Astrocyte (in vitro differentiated cells and primary cell): ENCODE data around the gene TRIAP1. TPM values are rescaled to one million over a fixed set of nuclear protein-coding genes. Genes with fewer than 3 reads are reported as not detected.

Experiments used
- DNase-seq: peaks from one replicate; pipeline ENCODE4 v3.0.0-alpha.2; 2010; ENCODE audit warnings: low read depth
- FAIRE-seq: peaks from 2 replicates; lab custom pipeline; 2011; peaks lifted over from hg19 to GRCh38; lab: Jason Lieb, UNC
- H2AFZ ChIP-seq: 2 replicates; pipeline ENCODE4 v1.6.0; 2012; ENCODE audit warnings: low read depth, low read length, inconsistent platforms
- H3K27ac ChIP-seq: 2 replicates; pipeline ENCODE4 v1.5.1; 2011; ENCODE audit warnings: low read depth, low read length, inconsistent platforms
- H3K27me3 ChIP-seq: 2 replicates; pipeline ENCODE4 v1.6.0; 2011; ENCODE audit warnings: low read length, inconsistent platforms; ENCODE audit not compliant: insufficient read depth
- H3K36me3 ChIP-seq: 2 replicates; pipeline ENCODE4 v1.5.1; 2011; ENCODE audit warnings: low read length, inconsistent platforms; ENCODE audit not compliant: insufficient read depth
- H3K4me1 ChIP-seq: 2 replicates; pipeline ENCODE4 v1.5.1; 2011; ENCODE audit warnings: low read length, inconsistent platforms; ENCODE audit not compliant: insufficient read depth
- H3K4me2 ChIP-seq: 2 replicates; pipeline ENCODE4 v1.6.0; 2012; ENCODE audit warnings: low read length, inconsistent platforms
- H3K4me3 ChIP-seq: 2 replicates; pipeline ENCODE4 v1.5.1; 2011; ENCODE audit warnings: low read depth, mild to moderate bottlenecking, low read length, inconsistent platforms; ENCODE audit not compliant: insufficient read depth
- H3K79me2 ChIP-seq: 2 replicates; pipeline ENCODE4 v1.6.0; 2012; ENCODE audit warnings: mild to moderate bottlenecking, low read length, inconsistent platforms; ENCODE audit not compliant: insufficient read depth
- H3K9ac ChIP-seq: 2 replicates; pipeline ENCODE4 v1.6.0; 2012; ENCODE audit warnings: mild to moderate bottlenecking, low read length, inconsistent platforms
- H3K9me3 ChIP-seq: 2 replicates; pipeline ENCODE4 v1.5.1; 2012; ENCODE audit warnings: low read depth, mild to moderate bottlenecking, low read length, inconsistent platforms; ENCODE audit not compliant: insufficient read depth
- H4K20me1 ChIP-seq: 2 replicates; pipeline ENCODE4 v1.6.0; 2012; ENCODE audit warnings: low read length, inconsistent platforms; ENCODE audit not compliant: insufficient read depth
- H3K27ac Mint-ChIP-seq: one replicate; pipeline ENCODE4 v1.8.0; 2021; ENCODE audit warnings: mild to moderate bottlenecking, mixed read lengths; ENCODE audit not compliant: unreplicated experiment
- H3K27me3 Mint-ChIP-seq: one replicate; pipeline ENCODE4 v1.8.0; 2021; ENCODE audit warnings: low read depth, mixed read lengths; ENCODE audit not compliant: unreplicated experiment
- H3K36me3 Mint-ChIP-seq: one replicate; pipeline ENCODE4 v1.8.0; 2021; ENCODE audit warnings: low read depth, mixed read lengths; ENCODE audit not compliant: unreplicated experiment
- H3K4me1 Mint-ChIP-seq: one replicate; pipeline ENCODE4 v1.8.0; 2021; ENCODE audit warnings: low read depth, mixed read lengths; ENCODE audit not compliant: unreplicated experiment
- H3K4me3 Mint-ChIP-seq: one replicate; pipeline ENCODE4 v1.8.0; 2021; ENCODE audit warnings: mild to moderate bottlenecking, moderate library complexity, mixed read lengths; ENCODE audit not compliant: unreplicated experiment
- H3K9me3 Mint-ChIP-seq: one replicate; pipeline ENCODE4 v1.8.0; 2021; ENCODE audit warnings: mild to moderate bottlenecking, mixed read lengths; ENCODE audit not compliant: unreplicated experiment
- CTCF ChIP-seq: IDR thresholded peaks from 2 replicates; pipeline ENCODE4 v1.5.1; 2011; ENCODE audit warnings: low read depth, mild to moderate bottlenecking, inconsistent platforms, low read length, moderate library complexity; ENCODE audit not compliant: insufficient read depth
- EZH2 ChIP-seq: IDR thresholded peaks from 2 replicates; pipeline ENCODE4 v1.6.1; 2012; ENCODE audit warnings: mild to moderate bottlenecking, low read length, inconsistent platforms; ENCODE audit not compliant: insufficient read depth
- total RNA-seq: library from RNA; stranded (reverse); gene quantifications from 2 replicates; pipeline ENCODE4 v1.2.1, GENCODE V29; 2021

The TRIAP1 gene
- total RNA-seq, 1 donor from 2014 or later, result 54.0 TPM

GRCh38 chr12:120437735-120438494 is 8.3 kb downstream of the TRIAP1 start, which contains the start of gene COX6A1:
COX6A1 (plus strand) TSS chr12:120438113; CDS start chr12:120438127, 14 bp downstream.
- Mint-ChIP-seq H3K4me1 (peaks cover 2% of the 10 kb centered on the region), H3K4me3 (peak within 1 kb of the TSS; percentile 97), H3K27ac (peak within 1 kb of the TSS; percentile 89), H3K9me3 (no peaks in the 10 kb centered on the region), H3K27me3 (no peaks in the 10 kb centered on the region), H3K36me3 (peaks cover 2% of the 10 kb centered on the region)
- no peak for TF ChIP-seq CTCF
- no peak for TF ChIP-seq EZH2
- H3K27me3 ChIP-seq, result no peaks in the 10 kb centered on the region
- H3K36me3 ChIP-seq, result peaks cover 15% of the 10 kb centered on the region
- peak; percentile 95 for DNase-seq
- FAIRE-seq, result no peak
- peak within 1 kb of the TSS; percentile 88 for H3K4me3 ChIP-seq
- peaks cover 24% of the 10 kb centered on the region for H4K20me1 ChIP-seq
- H3K9ac ChIP-seq, result peak within 1 kb of the TSS; percentile 89
- H3K4me1 ChIP-seq, result peaks cover 13% of the 10 kb centered on the region
- peak within 1 kb of the TSS; percentile 95 for H3K4me2 ChIP-seq
- peaks cover 44% of the 10 kb centered on the region for H3K79me2 ChIP-seq
- H3K27ac ChIP-seq, result peak within 1 kb of the TSS; percentile 68
- no peaks in the 10 kb centered on the region for H3K9me3 ChIP-seq
- peak within 1 kb of the TSS; percentile 99 for H2AFZ ChIP-seq

- Histone ChIP-seq H3K27ac (no peak overlapping the region), H3K27me3 (no peaks in the 10 kb centered on the region), H3K4me2 (no peak overlapping the region), H3K36me3 (no peaks in the 10 kb centered on the region), H3K79me2 (peaks cover 6% of the 10 kb centered on the region), H3K9me3 (no peaks in the 10 kb centered on the region), H3K9ac (no peak overlapping the region), H3K4me1 (no peaks in the 10 kb centered on the region), H3K4me3 (no peak overlapping the region), H4K20me1 (no peaks in the 10 kb centered on the region), H2AFZ (no peak overlapping the region)
- Mint-ChIP-seq H3K27me3 (no peaks in the 10 kb centered on the region), H3K4me3 (no peak overlapping the region), H3K4me1 (peaks cover 2% of the 10 kb centered on the region), H3K27ac (no peak overlapping the region), H3K36me3 (no peaks in the 10 kb centered on the region), H3K9me3 (peaks cover 2% of the 10 kb centered on the region)
- no peak for DNase-seq
- no peak for FAIRE-seq
- no peak for TF ChIP-seq CTCF
- TF ChIP-seq EZH2, result no peak
Measured at GRCh38 chr12:120432772-120433525, 13.2 kb downstream of the TRIAP1 start.
